NOMO-1 (cell line): ENCODE data around the gene TUBGCP2.
A peak's percentile ranks its signal among the peaks of the same experiment; 100 is the strongest.

Experiments
- DNase-seq, 2 experiments: peaks; one replicate each; lab custom pipeline; 2025; ENCODE audit not compliant: unreplicated experiment in 2 of 2; lab: John Stamatoyannopoulos, UW

The TUBGCP2 gene

GRCh38 chr10:133309100-133309719, 538 bp upstream of the TUBGCP2 start:
- peak; percentile 75 to 87 for DNase-seq

GRCh38 chr10:133307776-133308420, 774 bp downstream of the TUBGCP2 start:
- peak; percentile 39 to 50 for DNase-seq

GRCh38 chr10:133306941-133307379, 1.7 kb downstream of the TUBGCP2 start:
- no peak for DNase-seq

GRCh38 chr10:133306097-133306476, 2.6 kb downstream of the TUBGCP2 start:
- no peak for DNase-seq

GRCh38 chr10:133303206-133303605, 5.5 kb downstream of the TUBGCP2 start:
- no peak for DNase-seq

- no peak for DNase-seq
Measured at GRCh38 chr10:133302230-133302629, 6.4 kb downstream of the TUBGCP2 start.

- DNase-seq = no peak
Measured at GRCh38 chr10:133299738-133300137, 8.9 kb downstream of the TUBGCP2 start.

GRCh38 chr10:133299224-133299623, 9.4 kb downstream of the TUBGCP2 start:
- no peak for DNase-seq

GRCh38 chr10:133298466-133298865, 10.2 kb downstream of the TUBGCP2 start:
- DNase-seq = no peak

- DNase-seq = no peak
Measured at GRCh38 chr10:133297504-133297903, 11.2 kb downstream of the TUBGCP2 start.

- no peak for DNase-seq
Measured at GRCh38 chr10:133295426-133296320, 13.0 kb downstream of the TUBGCP2 start.

GRCh38 chr10:133294189-133294588, 14.5 kb downstream of the TUBGCP2 start:
- DNase-seq = no peak

- DNase-seq = no peak
Measured at GRCh38 chr10:133293810-133294119, 14.9 kb downstream of the TUBGCP2 start.

GRCh38 chr10:133292919-133293809, 15.5 kb downstream of the TUBGCP2 start:
- no peak for DNase-seq

GRCh38 chr10:133289761-133290160, 18.9 kb downstream of the TUBGCP2 start:
- DNase-seq = no peak

GRCh38 chr10:133287832-133288500, 20.7 kb downstream of the TUBGCP2 start:
- no peak for DNase-seq

GRCh38 chr10:133286366-133286765, 22.3 kb downstream of the TUBGCP2 start:
- DNase-seq = no peak

- no peak for DNase-seq
Measured at GRCh38 chr10:133285217-133285616, 23.5 kb downstream of the TUBGCP2 start.

GRCh38 chr10:133283931-133284330, 24.7 kb downstream of the TUBGCP2 start:
- no peak for DNase-seq

GRCh38 chr10:133282846-133283390, 25.8 kb downstream of the TUBGCP2 start:
- no peak for DNase-seq
